GM13976 (cell line): ENCODE measurements around the gene TAS1R1.

Experiments used
- DNase-seq: peaks from one replicate; pipeline ENCODE4 v3.0.0; 2012; ENCODE audit warnings: low spot score
- in situ Hi-C: fragments of 300-500 bp; cut with MboI; formaldehyde crosslinking; loops from one replicate; pipeline ENCODE4 v1.12.0; 2022; ENCODE audit warnings: low sequenced_read_pairs, mixed read lengths, inconsistent platforms; ENCODE audit not compliant: unreplicated experiment
- TF ChIP-seq, protein P1 (sequence below): IDR thresholded peaks from 2 replicates; pipeline ENCODE4 v1.5.1; 2012; ENCODE audit warnings: borderline replicate concordance, mild to moderate bottlenecking; ENCODE audit not compliant: insufficient read depth; ENCODE audit errors: extremely low read depth, missing control alignments, control extremely low read depth

The TAS1R1 gene

DNA sequence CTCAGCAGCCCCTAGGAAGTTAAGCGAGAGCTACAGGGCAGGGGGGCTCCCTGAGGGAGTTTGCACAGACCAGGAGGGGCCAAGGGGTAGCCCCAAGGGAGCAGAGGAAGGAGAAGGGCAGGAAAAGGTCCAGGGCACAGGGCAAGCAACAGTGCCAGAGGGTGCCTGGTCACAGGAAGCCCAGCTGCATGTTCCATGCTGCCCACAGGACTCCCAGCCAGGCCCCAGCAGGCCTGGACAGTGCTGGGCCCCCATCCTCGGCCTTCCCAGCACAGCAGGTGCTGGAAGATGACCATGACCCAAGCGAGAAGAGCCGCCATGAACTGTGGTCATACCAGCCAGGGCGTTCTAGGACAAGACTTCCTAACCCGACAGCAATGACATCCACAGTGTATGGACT is 36.5 kb downstream of the TAS1R1 start:
- DNase-seq: no peak
- in situ Hi-C loops: no loop called here
- TF ChIP-seq, protein P1, sequence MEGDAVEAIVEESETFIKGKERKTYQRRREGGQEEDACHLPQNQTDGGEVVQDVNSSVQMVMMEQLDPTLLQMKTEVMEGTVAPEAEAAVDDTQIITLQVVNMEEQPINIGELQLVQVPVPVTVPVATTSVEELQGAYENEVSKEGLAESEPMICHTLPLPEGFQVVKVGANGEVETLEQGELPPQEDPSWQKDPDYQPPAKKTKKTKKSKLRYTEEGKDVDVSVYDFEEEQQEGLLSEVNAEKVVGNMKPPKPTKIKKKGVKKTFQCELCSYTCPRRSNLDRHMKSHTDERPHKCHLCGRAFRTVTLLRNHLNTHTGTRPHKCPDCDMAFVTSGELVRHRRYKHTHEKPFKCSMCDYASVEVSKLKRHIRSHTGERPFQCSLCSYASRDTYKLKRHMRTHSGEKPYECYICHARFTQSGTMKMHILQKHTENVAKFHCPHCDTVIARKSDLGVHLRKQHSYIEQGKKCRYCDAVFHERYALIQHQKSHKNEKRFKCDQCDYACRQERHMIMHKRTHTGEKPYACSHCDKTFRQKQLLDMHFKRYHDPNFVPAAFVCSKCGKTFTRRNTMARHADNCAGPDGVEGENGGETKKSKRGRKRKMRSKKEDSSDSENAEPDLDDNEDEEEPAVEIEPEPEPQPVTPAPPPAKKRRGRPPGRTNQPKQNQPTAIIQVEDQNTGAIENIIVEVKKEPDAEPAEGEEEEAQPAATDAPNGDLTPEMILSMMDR: no peak

- no peak for DNase-seq
- in situ Hi-C loops: no loop called here
- TF ChIP-seq, protein P1: no peak
These were observed 37.3 kb downstream of the TAS1R1 start for GRCh38 chr1:6592441-6592840.

- in situ Hi-C loops: no loop called here
These were observed 37.9 kb downstream of the TAS1R1 start for GRCh38 chr1:6592865-6593593.

DNA sequence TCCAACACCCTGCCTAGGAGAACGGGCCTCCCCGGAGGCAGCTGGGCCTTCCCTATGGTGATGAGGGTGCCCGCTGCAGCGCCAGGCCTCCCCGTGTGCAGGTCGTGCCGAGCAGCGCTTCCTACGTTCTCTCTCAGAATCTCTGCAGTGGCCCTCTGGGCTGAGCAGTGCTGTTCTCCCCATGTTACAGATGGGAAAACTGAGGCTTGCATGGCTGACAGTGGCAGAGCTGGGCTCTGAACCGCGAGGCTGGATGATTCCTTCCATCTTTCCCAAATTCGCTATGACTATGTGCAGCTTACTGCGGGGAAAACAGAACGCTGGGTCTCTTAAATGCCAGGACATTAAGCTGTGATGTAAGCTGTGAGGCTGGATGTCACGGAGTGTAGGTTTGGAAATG is 38.7 kb downstream of the TAS1R1 start:
- no peak for DNase-seq
- TF ChIP-seq, protein P1: no peak
- in situ Hi-C loops: no loop called here

More at GRCh38 chr1:6592865-6593593, 37.9 kb downstream of the TAS1R1 start:
- TF ChIP-seq, protein P1: no peak
- DNase-seq: no peak

DNA sequence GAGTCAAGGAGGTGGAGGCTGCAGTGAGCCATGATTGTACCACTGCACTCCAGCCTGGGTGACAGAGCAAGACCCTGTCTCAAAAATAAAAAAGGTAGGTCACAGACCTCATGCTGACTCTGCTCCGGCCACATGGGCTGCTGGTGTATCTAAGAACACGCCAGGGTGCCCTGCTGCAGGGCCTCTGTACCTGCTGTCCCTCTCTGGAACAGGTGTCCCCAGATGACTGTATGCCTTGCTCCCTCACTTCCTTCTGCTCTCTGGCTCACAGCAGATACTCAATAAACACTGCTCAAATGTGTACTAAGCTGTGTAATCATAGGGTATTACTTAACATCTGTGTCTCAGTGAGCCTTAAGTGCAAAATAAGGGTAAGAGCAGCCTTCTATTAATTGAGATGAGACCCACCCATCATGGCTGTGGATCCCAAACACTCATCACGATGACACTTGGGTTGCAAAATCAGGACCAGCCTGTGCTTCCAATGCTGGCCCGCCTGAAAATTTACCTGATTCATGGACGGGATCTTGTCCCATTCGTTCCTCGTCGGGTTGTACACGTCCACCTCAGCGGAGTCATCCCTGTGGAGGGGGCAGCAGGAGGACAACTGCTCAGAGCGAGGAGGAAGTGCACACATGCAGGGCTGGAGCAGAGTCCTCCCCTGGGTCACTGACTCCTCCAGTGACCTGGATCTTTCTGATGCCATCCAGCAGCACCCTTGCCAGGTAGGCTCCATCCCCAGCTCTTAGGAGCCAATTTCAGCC is 40.1 kb downstream of the TAS1R1 start:
- no peak for DNase-seq
- TF ChIP-seq, protein P1: no peak
- in situ Hi-C loops: no loop called here

- in situ Hi-C loops: no loop called here
- DNase-seq: no peak
- TF ChIP-seq, protein P1: no peak
These were observed 41.2 kb downstream of the TAS1R1 start for GRCh38 chr1:6596351-6596750.
